Measurements from ENCODE around the gene ETV1. TPM values are rescaled to one million over a fixed set of nuclear protein-coding genes. Genes with fewer than 3 reads are reported as not detected.
A peak's percentile ranks its signal among the peaks of the same experiment; 100 is the strongest.

Gene ETV1
- total and polyA plus RNA-seq, 9 of the 15 experiments (the other 6 are each of a cell fraction or from before 2014, with no cell fraction given) = 7.2 to 27.4 (median 14.0) TPM

DNA sequence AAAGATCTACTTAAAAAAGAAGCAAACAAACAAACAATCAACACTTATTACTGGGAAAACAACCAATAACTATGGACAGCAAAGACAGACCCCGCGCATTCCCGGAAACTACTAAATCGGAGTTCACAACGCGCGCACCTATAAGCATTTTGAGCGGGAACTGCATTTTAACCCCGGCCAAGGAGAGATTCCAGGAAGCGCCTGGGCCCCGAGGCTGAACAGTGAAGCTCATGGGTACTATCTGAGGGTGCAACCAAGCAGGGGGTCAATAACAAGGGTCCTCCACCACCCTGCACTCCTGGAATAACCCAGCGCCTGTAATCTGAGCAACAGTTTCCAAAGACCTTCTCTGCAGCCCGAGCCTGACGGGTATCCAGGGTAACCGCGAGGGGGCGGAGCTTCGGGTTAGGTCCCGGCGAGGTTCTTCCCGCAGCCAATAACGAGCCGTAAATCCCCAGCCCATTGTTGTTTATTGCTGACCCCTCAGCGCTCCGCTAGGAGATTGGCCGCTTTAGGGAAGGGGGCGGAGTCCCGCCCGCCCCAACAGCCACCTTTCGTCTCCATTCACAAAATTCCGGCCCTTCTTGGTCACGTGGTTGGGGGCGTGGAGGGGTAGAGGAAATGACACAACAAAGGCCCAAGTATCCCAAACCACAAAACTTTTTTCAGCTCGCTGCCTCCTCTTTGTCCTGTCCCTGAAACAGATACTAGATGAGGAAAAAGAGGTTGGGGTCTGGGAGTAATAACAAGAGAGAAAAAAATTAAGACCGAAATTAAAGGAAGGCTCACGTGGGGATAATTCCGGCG, 1.7 kb upstream of the ETV1 start (continued):
- TF ChIP-seq ZBTB40 (IDR thresholded peaks at IDR 0.05) = peak; percentile 38; the same call in 1 of the 2 replicates
- TF ChIP-seq ZBTB40 (CRISPR knock-in tag; IDR thresholded peaks at IDR 0.05) = no peak
- TF ChIP-seq, protein P1, sequence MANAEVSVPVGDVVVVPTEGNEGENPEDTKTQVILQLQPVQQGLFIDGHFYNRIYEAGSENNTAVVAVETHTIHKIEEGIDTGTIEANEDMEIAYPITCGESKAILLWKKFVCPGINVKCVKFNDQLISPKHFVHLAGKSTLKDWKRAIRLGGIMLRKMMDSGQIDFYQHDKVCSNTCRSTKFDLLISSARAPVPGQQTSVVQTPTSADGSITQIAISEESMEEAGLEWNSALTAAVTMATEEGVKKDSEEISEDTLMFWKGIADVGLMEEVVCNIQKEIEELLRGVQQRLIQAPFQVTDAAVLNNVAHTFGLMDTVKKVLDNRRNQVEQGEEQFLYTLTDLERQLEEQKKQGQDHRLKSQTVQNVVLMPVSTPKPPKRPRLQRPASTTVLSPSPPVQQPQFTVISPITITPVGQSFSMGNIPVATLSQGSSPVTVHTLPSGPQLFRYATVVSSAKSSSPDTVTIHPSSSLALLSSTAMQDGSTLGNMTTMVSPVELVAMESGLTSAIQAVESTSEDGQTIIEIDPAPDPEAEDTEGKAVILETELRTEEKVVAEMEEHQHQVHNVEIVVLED (CRISPR knock-in tag; IDR thresholded peaks at IDR 0.05) = no peak
- no peak for TF ChIP-seq ZNF766 (CRISPR knock-in tag; conservative IDR thresholded peaks at IDR 0.05)
- no peak for TF ChIP-seq KAT8 (IDR thresholded peaks at IDR 0.05; ENCODE audit: low read depth)
- no peak for TF ChIP-seq PATZ1 (CRISPR knock-in tag; IDR thresholded peaks at IDR 0.05; ENCODE audit: borderline replicate concordance)
- TF ChIP-seq ETV5 (CRISPR knock-in tag; IDR thresholded peaks at IDR 0.05; ENCODE audit: low read depth) = no peak; the same call in 1 of the 2 replicates
